DND-41 (cell line): ENCODE results near the gene ZNF608.

Source experiments
- ATAC-seq: fragments of 200-7000 bp; cut with Tn5 transposase; 3 replicates; pipeline ENCODE4 v1.9.1; 2021; ENCODE audit warnings: low read depth; ENCODE audit not compliant: insufficient read depth
- DNase-seq: peaks from one replicate; pipeline ENCODE4 v3.0.0-alpha.2; 2020
- H2AFZ ChIP-seq: 2 replicates; pipeline ENCODE4 v1.6.0; 2012; ENCODE audit warnings: low read depth, low read length
- H3K27ac ChIP-seq: 2 replicates; pipeline ENCODE4 v1.5.1; 2012; ENCODE audit warnings: low read length, inconsistent platforms
- H3K27me3 ChIP-seq: fragments of 200-600 bp; sonication (generic); 2 replicates; pipeline ENCODE4 v1.6.0; 2012; ENCODE audit warnings: low read length, mild to moderate bottlenecking, inconsistent platforms; ENCODE audit not compliant: insufficient read depth, poor library complexity
- H3K36me3 ChIP-seq: 2 replicates; pipeline ENCODE4 v1.5.1; 2012; ENCODE audit warnings: low read length, inconsistent platforms; ENCODE audit not compliant: insufficient read depth
- H3K4me1 ChIP-seq: 2 replicates; pipeline ENCODE4 v1.5.1; 2012; ENCODE audit warnings: mild to moderate bottlenecking, low read length; ENCODE audit not compliant: insufficient read depth
- H3K4me2 ChIP-seq: 2 replicates; pipeline ENCODE4 v1.6.0; 2012; ENCODE audit warnings: mild to moderate bottlenecking, moderate library complexity, low read length, inconsistent platforms; ENCODE audit not compliant: insufficient read depth
- H3K4me3 ChIP-seq, 2 experiments: fragments of 200-600 bp in 1 of 2; shearing (Covaris generic) in 1 of 2; 2 replicates each; pipeline ENCODE4 v1.5.1; 2012 to 2016; ENCODE audit warnings: inconsistent platforms in 2 of 2, low read length in 2 of 2, mild to moderate bottlenecking in 2 of 2, low read depth in 1 of 2, moderate library complexity in 1 of 2
- H3K79me2 ChIP-seq: 2 replicates; pipeline ENCODE4 v1.6.0; 2012; ENCODE audit warnings: low read length, inconsistent platforms; ENCODE audit not compliant: insufficient read depth
- H3K9ac ChIP-seq: 2 replicates; pipeline ENCODE4 v1.6.0; 2012; ENCODE audit warnings: low read depth, mild to moderate bottlenecking, inconsistent platforms, low read length, moderate library complexity
- H3K9me3 ChIP-seq: 2 replicates; pipeline ENCODE4 v1.5.1; 2012; ENCODE audit warnings: low read length, moderate library complexity, mild to moderate bottlenecking, inconsistent platforms; ENCODE audit not compliant: insufficient read depth, severe bottlenecking
- H4K20me1 ChIP-seq: 2 replicates; pipeline ENCODE4 v1.6.0; 2012; ENCODE audit warnings: low read length; ENCODE audit not compliant: insufficient read depth
- CTCF ChIP-seq: IDR thresholded peaks from 2 replicates; pipeline ENCODE4 v1.5.1; 2012; ENCODE audit warnings: borderline replicate concordance, low read length, moderate library complexity, mild to moderate bottlenecking; ENCODE audit not compliant: poor library complexity, severe bottlenecking; ENCODE audit errors: extremely low read depth
- EZH2 ChIP-seq: IDR thresholded peaks from 3 replicates; pipeline ENCODE4 v1.6.1; 2012; ENCODE audit warnings: borderline replicate concordance, low read depth, mild to moderate bottlenecking, moderate library complexity, low read length, inconsistent platforms; ENCODE audit not compliant: severe bottlenecking

Gene ZNF608

DNA sequence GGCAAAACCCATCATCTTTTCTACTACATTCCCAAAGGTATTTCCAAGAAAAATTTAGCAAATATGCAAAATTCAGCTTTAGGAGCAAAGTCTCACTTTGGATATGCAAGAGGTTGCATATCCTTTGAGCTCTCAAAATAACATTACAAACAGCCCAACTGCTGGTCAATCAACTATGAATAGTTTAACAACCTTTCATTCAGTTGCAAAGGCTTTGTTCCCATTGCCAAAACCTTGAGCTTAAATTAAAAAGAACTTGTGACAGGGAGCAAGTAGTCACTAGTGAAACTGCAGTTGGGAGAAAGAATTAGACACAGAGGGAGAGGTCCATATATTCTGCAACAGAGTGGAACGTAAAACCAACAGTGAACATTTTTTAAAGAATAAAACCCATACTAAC lies 8.8 kb downstream of the ZNF608 start:
- Histone ChIP-seq H3K4me1 (no peaks in the 10 kb centered on the region; the same call in 1 of the 2 replicates), H3K27ac (no peak overlapping the region), H4K20me1 (no peaks in the 10 kb centered on the region), H3K27me3 (no peaks in the 10 kb centered on the region), H2AFZ (no peak overlapping the region), H3K4me3 (no peak overlapping the region), H3K9ac (no peak overlapping the region), H3K36me3 (no peaks in the 10 kb centered on the region), H3K9me3 (no peaks in the 10 kb centered on the region), H3K79me2 (no peaks in the 10 kb centered on the region), H3K4me2 (no peak overlapping the region)
- TF ChIP-seq EZH2 (no peak), CTCF (no peak)
- no peak for DNase-seq
- ATAC-seq = no peak

DNA sequence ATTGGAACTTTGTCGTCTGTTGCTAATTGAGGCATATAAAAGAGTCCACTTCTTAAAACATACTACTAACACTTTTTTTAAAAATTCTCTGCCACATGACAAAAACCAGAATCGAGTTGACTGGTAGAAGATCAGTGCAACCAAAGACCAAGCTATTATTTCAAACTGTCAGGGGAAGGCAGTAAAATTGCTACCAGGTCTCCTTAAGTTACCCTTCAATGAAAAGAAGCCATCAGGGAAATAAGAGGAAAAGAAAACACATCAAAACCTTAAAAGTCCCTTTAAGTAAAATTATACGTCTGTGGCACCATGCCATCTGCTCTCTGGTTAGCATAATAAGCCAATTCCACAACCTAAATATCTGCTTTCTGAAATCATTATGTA lies 9.6 kb downstream of the ZNF608 start:
- no peak for ATAC-seq
- no peaks in the 10 kb centered on the region for H3K36me3 ChIP-seq
- H4K20me1 ChIP-seq = no peaks in the 10 kb centered on the region
- H3K4me3 ChIP-seq = no peak overlapping the region
- H3K79me2 ChIP-seq = no peaks in the 10 kb centered on the region
- DNase-seq = no peak
- no peaks in the 10 kb centered on the region for H3K9me3 ChIP-seq
- no peaks in the 10 kb centered on the region; the same call in 1 of the 2 replicates for H3K4me1 ChIP-seq
- H3K27ac ChIP-seq = no peak overlapping the region
- no peak overlapping the region for H3K4me2 ChIP-seq
- no peak overlapping the region for H2AFZ ChIP-seq
- TF ChIP-seq CTCF (no peak), EZH2 (no peak)
- no peaks in the 10 kb centered on the region for H3K27me3 ChIP-seq
- no peak overlapping the region for H3K9ac ChIP-seq

DNA sequence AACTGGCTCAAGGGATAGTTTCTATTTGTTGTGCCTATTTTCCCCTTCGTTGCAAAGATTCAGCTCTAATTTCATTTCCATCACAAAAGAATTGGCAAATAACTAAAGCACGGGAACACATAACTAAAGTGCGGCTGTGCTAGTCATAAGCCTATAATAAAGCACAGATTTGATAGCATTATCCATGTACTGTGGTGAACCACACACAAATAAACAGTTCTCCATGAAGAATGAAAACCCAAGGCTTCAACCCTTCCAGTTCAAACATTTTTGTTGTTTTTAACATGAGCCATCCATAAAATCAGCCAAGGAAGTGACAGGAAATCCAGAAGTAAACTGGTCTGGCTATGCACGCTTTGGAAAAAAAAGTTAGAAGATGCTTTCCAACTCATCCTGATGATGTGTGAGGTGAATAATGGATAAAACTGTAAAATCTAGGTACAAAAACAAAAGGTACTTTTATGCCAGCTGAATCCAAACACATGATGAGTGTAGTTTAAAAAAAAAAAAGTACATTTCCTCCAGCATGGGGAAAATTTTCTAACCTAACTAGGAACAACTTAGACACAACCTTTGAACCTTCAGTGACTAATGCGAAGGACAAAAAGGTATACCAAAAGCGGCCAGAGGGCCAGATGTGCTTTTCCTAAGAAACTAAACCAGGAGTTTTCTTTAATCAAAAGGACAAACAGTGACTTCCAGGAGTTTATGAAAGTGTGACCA lies 10.2 kb downstream of the ZNF608 start:
- Histone ChIP-seq H3K9me3 (no peaks in the 10 kb centered on the region), H3K9ac (no peak overlapping the region), H3K27me3 (no peaks in the 10 kb centered on the region), H2AFZ (no peak overlapping the region), H3K79me2 (no peaks in the 10 kb centered on the region), H3K4me2 (no peak overlapping the region), H3K36me3 (no peaks in the 10 kb centered on the region), H4K20me1 (no peaks in the 10 kb centered on the region), H3K4me3 (no peak overlapping the region), H3K27ac (no peak overlapping the region), H3K4me1 (no peaks in the 10 kb centered on the region; the same call in 1 of the 2 replicates)
- no peak for ATAC-seq
- DNase-seq = no peak
- TF ChIP-seq CTCF (no peak), EZH2 (no peak)
